GM12878 (cell line): ENCODE measurements around the gene DIP2C. TPM values are rescaled to one million over a fixed set of nuclear protein-coding genes. Genes with fewer than 3 reads are reported as not detected.

Source experiments
- ATAC-seq: fragments of 200-7000 bp; cut with Tn5 transposase; 3 replicates; pipeline ENCODE4 v1.9.1; 2020; ENCODE audit warnings: mild to moderate bottlenecking, moderate library complexity
- BruUV-seq: library from RNA; stranded (reverse); fragments of 400-500 nt; replicated peaks from 2 replicates; lab custom pipeline; 2021; lab: Mats Ljungman, UMichigan
- CTCF ChIA-PET: fragments of 300-600 bp; sonication (Branson Sonifier 250); formaldehyde crosslinking; extraction: SDS; loops from one replicate; lab custom pipeline; 2021; ENCODE audit warnings: inconsistent platforms; lab: Yijun Ruan, JAX
- POLR2A ChIA-PET: fragments of 350-600 bp; formaldehyde crosslinking; extraction: SDS; loops from one replicate; lab custom pipeline; 2021; ENCODE audit warnings: inconsistent platforms; lab: Charles Lee
- RAD21 ChIA-PET: fragments of 300-600 bp; sonication (Branson Sonifier 250); formaldehyde crosslinking; loops from one replicate; lab custom pipeline; 2023; ENCODE audit warnings: antibody characterized with exemption; ENCODE audit not compliant: unreplicated experiment; lab: Charles Lee
- SMC1A ChIA-PET: fragments of 300-600 bp; sonication (Branson Sonifier 250); formaldehyde crosslinking; loops from one replicate; lab custom pipeline; 2023; ENCODE audit not compliant: unreplicated experiment, uncharacterized antibody; lab: Charles Lee
- DNase-seq: peaks from one replicate; pipeline ENCODE4 v3.0.0-alpha.2; 2011; ENCODE audit warnings: low read depth, low spot score
- FAIRE-seq: peaks from 3 replicates; lab custom pipeline; 2011; peaks lifted over from hg19 to GRCh38; lab: Jason Lieb, UNC
- H2AFZ ChIP-seq: 2 replicates; pipeline ENCODE4 v1.6.0; 2011; ENCODE audit warnings: low read depth, low read length, control low read depth; ENCODE audit not compliant: control insufficient read depth
- H3K27ac ChIP-seq: 2 replicates; pipeline ENCODE4 v1.5.1; 2011; ENCODE audit warnings: control low read depth; ENCODE audit not compliant: control insufficient read depth, insufficient read depth
- H3K27me3 ChIP-seq, 2 experiments: replicated peaks in 1 of 2; 2 replicates each; pipeline versions ENCODE4 v1.6.0 to v1.6.1; 2011; ENCODE audit warnings: low read length in 1 of 2; ENCODE audit not compliant: control insufficient read depth in 2 of 2, insufficient read depth in 2 of 2
- H3K36me3 ChIP-seq, 2 experiments: 2 replicates each; pipeline ENCODE4 v1.5.1; 2011; ENCODE audit warnings: low read length in 1 of 2; ENCODE audit not compliant: control insufficient read depth in 2 of 2, insufficient read depth in 2 of 2
- H3K4me1 ChIP-seq: 2 replicates; pipeline ENCODE4 v1.6.1; 2011; ENCODE audit warnings: mild to moderate bottlenecking, low read length, moderate library complexity, mixed read lengths; ENCODE audit not compliant: control insufficient read depth, insufficient read depth
- H3K4me2 ChIP-seq: 2 replicates; pipeline ENCODE4 v1.6.0; 2011; ENCODE audit warnings: control low read depth; ENCODE audit not compliant: control insufficient read depth, insufficient read depth
- H3K4me3 ChIP-seq: fragments of 200-600 bp; sonication (generic); 2 replicates; pipeline ENCODE4 v1.5.1; 2016
- H3K79me2 ChIP-seq: 2 replicates; pipeline ENCODE4 v1.6.0; 2011; ENCODE audit warnings: low read length; ENCODE audit not compliant: control insufficient read depth, insufficient read depth
- H3K9ac ChIP-seq: 2 replicates; pipeline ENCODE4 v1.8.0; 2011; ENCODE audit warnings: low read length, control low read depth, mixed read lengths; ENCODE audit not compliant: control insufficient read depth, insufficient read depth
- H3K9me3 ChIP-seq: replicated peaks from 3 replicates; pipeline ENCODE4 v1.5.1; 2011; ENCODE audit warnings: mild to moderate bottlenecking, low read length; ENCODE audit not compliant: control insufficient read depth, insufficient read depth
- H4K20me1 ChIP-seq: 2 replicates; pipeline ENCODE4 v1.6.0; 2011; ENCODE audit not compliant: control insufficient read depth, insufficient read depth
- CREB1 ChIP-seq: IDR thresholded peaks from 2 replicates; pipeline ENCODE4 v1.6.1; 2012; ENCODE audit warnings: low read depth, mild to moderate bottlenecking, inconsistent platforms
- FOS ChIP-seq: IDR thresholded peaks from 3 replicates; pipeline ENCODE4 v1.6.1; 2011; ENCODE audit warnings: borderline replicate concordance; ENCODE audit not compliant: insufficient read length; ENCODE audit errors: extremely low read depth
- GATAD2B ChIP-seq: fragments of 450-650 bp; conservative IDR thresholded peaks from 2 replicates; pipeline ENCODE4 v1.6.1; 2017; ENCODE audit warnings: low read depth, mild to moderate bottlenecking, moderate library complexity
- IRF4 ChIP-seq: IDR thresholded peaks from 2 replicates; pipeline ENCODE4 v1.6.1; 2011; ENCODE audit warnings: low read depth, low read length
- IRF5 ChIP-seq: fragments of 450-650 bp; IDR thresholded peaks from 2 replicates; pipeline ENCODE4 v1.6.1; 2017; ENCODE audit warnings: borderline replicate concordance
- JUND ChIP-seq: IDR thresholded peaks from 2 replicates; pipeline ENCODE4 v1.6.1; 2012; ENCODE audit warnings: low read depth, mild to moderate bottlenecking, low read length, improper control_type of control experiment, moderate library complexity
- NFIC ChIP-seq: IDR thresholded peaks from 2 replicates; pipeline ENCODE4 v1.6.1; 2012; ENCODE audit warnings: low read depth, mild to moderate bottlenecking, inconsistent platforms, low read length, moderate library complexity
- STAT3 ChIP-seq: IDR thresholded peaks from 2 replicates; pipeline ENCODE4 v1.6.1; 2011; ENCODE audit warnings: low read depth, low read length, improper control_type of control experiment
- WGBS: methylation state at CpG from one replicate; pipeline ENCODE4 v1.1.6; 2016; ENCODE audit warnings: low lambda C conversion rate; ENCODE audit not compliant: insufficient replicate concordance, insufficient coverage; ENCODE audit errors: missing lambda C conversion rate; 5-methylcytosine and 5-hydroxymethylcytosine counted together
- in situ Hi-C: fragments of 300-500 bp; cut with MboI; formaldehyde crosslinking; loops from 9 replicates; pipeline ENCODE4 v1.14.3; 2018; ENCODE audit warnings: mixed read lengths
- intact Hi-C: fragments of 100-400 bp; cut with micrococcal nuclease; formaldehyde crosslinking; loops from one replicate; pipeline ENCODE4 v1.14.2; 2022; ENCODE audit not compliant: unreplicated experiment
- polyA plus RNA-seq, 11 experiments: library from polyadenylated mRNA; depleted of rRNA in 4 of 11; unstranded in 6 of 11; stranded (reverse) in 5 of 11; fragments of >200 nt; fragmentation: Nextera tagmentation in 4 of 11; fragmentation: Illumina TruSeq in 1 of 11; extraction: Ambion mirVana in 4 of 11; extraction: Trizol in 1 of 11; gene quantifications; 1 replicate in 1 of 11; 2 replicates in 10 of 11; pipeline versions ENCODE4 v1.2.1 to v1.2.3, GENCODE V29; 2011 to 2016; ENCODE audit warnings: inconsistent platforms in 2 of 11, missing spikeins in 2 of 11, low read depth in 1 of 11
- total RNA-seq, 4 experiments: library from RNA; depleted of rRNA in 3 of 4; stranded (reverse); fragments of >200 nt in 3 of 4; fragmentation: Illumina TruSeq in 1 of 4; extraction: Trizol in 1 of 4; gene quantifications; 2 replicates each; pipeline versions ENCODE4 v1.2.1 to v1.2.3, GENCODE V29; 2013 to 2021
- TF ChIP-seq, protein P1 (sequence below): IDR thresholded peaks from 2 replicates; pipeline ENCODE4 v1.6.1; 2012; ENCODE audit warnings: improper control_type of control experiment, low read depth, low read length; ENCODE audit not compliant: insufficient replicate concordance

The DIP2C gene
- total and polyA plus RNA-seq, 10 of the 15 experiments (the other 5 are each of a cell fraction or from before 2014, with no cell fraction given) = 0.01 to 0.10 (median 0.06) TPM

DNA sequence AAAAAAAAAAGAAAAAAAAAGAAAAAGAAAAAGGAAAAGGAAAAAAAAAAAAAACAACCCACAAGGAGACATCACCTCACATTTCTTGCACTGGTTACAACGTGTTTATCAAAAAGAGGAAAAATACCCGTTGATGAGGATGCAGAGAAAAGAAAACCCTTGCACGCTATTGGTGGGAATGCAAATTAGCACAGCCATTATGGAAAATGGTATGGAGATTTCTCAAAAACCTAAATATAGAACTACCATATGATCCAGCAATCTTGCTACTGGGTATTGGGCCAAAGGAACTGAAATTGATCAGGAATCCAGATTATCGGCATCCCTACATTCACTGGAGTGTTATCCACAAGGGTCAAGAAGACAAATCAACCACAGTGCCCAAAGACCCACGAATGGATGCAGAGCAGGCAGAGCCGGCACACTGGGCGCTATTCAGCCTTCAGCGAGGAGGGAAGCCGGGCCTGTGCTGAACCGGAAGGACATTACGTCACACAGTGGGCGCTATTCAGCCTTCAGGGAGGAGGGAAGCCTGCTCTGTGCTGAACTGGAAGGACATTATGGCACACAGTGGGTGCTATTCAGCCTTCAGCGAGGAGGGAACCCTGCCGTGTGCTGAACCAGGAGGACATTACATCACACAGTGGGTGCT lies 295.6 kb downstream of the DIP2C start:
- FAIRE-seq = no peak
- no peaks in the 10 kb centered on the region for H3K4me1 ChIP-seq
- ChIA-PET CTCF (no interaction called here), POLR2A (no interaction called here), RAD21 (no interaction called here), SMC1A (no interaction called here)
- no peak overlapping the region for H3K9ac ChIP-seq
- TF ChIP-seq FOS (no peak), GATAD2B (no peak), STAT3 (no peak), NFIC (no peak), CREB1 (no peak), IRF4 (no peak)
- no peaks in the 10 kb centered on the region for H3K36me3 ChIP-seq
- no peaks in the 10 kb centered on the region for H4K20me1 ChIP-seq
- DNase-seq = no peak
- H3K27ac ChIP-seq = no peak overlapping the region
- no peaks in the 10 kb centered on the region for H3K79me2 ChIP-seq
- H3K4me3 ChIP-seq = no peak overlapping the region
- 82% methylated on average over 14 of the region's 14 CpGs for WGBS
- H3K27me3 ChIP-seq = no peaks in the 10 kb centered on the region; a peak in 1 of 4 replicates
- intact Hi-C loops (no loop called here), in situ Hi-C loops (no loop called here)
- H2AFZ ChIP-seq = no peak overlapping the region
- no peak for ATAC-seq
- BruUV-seq = no TSS peak
- no peaks in the 10 kb centered on the region for H3K9me3 ChIP-seq
- no peak overlapping the region for H3K4me2 ChIP-seq

DNA sequence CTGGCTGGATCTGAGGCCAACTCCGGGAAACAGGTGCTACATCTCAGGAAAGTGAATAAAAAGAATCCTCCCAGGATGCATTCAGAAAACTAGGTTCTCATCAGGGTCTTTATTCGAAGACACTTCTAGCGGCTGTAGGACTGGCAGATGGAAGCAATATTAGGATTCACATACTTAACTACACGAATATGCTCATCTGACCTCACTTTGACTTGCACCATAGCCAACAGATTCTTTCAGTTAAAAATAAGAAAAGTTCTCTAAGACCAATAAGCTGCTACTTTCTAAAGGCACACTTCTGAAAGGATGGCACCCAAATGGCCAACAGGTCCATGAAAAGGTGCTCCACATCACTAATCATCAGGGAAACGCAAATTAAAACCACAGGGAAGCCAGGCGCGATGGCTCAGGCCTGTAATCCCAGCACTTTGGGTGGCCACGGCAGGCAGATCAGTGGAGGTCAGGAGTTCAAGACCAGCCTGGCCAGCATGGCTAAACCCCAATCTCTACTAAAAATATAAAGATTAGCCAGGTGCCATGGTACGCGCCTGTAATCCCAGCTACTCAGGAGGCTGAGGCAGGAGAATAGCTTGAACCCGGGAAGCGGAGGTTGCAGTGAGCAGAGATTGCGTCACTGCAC lies 296.2 kb downstream of the DIP2C start:
- Histone ChIP-seq H2AFZ (no peak overlapping the region), H3K4me3 (no peak overlapping the region), H3K4me2 (no peak overlapping the region), H3K36me3 (no peaks in the 10 kb centered on the region), H4K20me1 (no peaks in the 10 kb centered on the region), H3K9me3 (no peaks in the 10 kb centered on the region), H3K27me3 (no peaks in the 10 kb centered on the region; a peak in 1 of 4 replicates), H3K79me2 (no peaks in the 10 kb centered on the region), H3K27ac (no peak overlapping the region), H3K9ac (no peak overlapping the region), H3K4me1 (no peaks in the 10 kb centered on the region)
- no peak for ATAC-seq
- in situ Hi-C loops = no loop called here
- CTCF ChIA-PET = no interaction called here
- intact Hi-C loops = no loop called here
- no peak for TF ChIP-seq IRF5
- no peak for TF ChIP-seq JUND
- TF ChIP-seq, protein P1, sequence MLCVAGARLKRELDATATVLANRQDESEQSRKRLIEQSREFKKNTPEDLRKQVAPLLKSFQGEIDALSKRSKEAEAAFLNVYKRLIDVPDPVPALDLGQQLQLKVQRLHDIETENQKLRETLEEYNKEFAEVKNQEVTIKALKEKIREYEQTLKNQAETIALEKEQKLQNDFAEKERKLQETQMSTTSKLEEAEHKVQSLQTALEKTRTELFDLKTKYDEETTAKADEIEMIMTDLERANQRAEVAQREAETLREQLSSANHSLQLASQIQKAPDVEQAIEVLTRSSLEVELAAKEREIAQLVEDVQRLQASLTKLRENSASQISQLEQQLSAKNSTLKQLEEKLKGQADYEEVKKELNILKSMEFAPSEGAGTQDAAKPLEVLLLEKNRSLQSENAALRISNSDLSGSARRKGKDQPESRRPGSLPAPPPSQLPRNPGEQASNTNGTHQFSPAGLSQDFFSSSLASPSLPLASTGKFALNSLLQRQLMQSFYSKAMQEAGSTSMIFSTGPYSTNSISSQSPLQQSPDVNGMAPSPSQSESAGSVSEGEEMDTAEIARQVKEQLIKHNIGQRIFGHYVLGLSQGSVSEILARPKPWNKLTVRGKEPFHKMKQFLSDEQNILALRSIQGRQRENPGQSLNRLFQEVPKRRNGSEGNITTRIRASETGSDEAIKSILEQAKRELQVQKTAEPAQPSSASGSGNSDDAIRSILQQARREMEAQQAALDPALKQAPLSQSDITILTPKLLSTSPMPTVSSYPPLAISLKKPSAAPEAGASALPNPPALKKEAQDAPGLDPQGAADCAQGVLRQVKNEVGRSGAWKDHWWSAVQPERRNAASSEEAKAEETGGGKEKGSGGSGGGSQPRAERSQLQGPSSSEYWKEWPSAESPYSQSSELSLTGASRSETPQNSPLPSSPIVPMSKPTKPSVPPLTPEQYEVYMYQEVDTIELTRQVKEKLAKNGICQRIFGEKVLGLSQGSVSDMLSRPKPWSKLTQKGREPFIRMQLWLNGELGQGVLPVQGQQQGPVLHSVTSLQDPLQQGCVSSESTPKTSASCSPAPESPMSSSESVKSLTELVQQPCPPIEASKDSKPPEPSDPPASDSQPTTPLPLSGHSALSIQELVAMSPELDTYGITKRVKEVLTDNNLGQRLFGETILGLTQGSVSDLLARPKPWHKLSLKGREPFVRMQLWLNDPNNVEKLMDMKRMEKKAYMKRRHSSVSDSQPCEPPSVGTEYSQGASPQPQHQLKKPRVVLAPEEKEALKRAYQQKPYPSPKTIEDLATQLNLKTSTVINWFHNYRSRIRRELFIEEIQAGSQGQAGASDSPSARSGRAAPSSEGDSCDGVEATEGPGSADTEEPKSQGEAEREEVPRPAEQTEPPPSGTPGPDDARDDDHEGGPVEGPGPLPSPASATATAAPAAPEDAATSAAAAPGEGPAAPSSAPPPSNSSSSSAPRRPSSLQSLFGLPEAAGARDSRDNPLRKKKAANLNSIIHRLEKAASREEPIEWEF = no peak
- 88% methylated on average over 12 of the region's 13 CpGs for WGBS
- no TSS peak for BruUV-seq
- FAIRE-seq = no peak
- SMC1A ChIA-PET = no interaction called here
- DNase-seq = no peak
- POLR2A ChIA-PET = no interaction called here
- RAD21 ChIA-PET = no interaction called here
